Subcutaneous adipose tissue (tissue), 4 donors: ENCODE measurements around the gene DLX4. TPM values are rescaled to one million over a fixed set of nuclear protein-coding genes. Genes with fewer than 3 reads are reported as not detected.

Source experiments
- CTCF ChIP-seq: fragments of 450-650 bp; IDR thresholded peaks from one replicate; pipeline ENCODE4 v1.5.1; 2016; ENCODE audit warnings: low read depth, mild to moderate bottlenecking, control low read depth, antibody characterized with exemption, moderate library complexity
- total RNA-seq, 4 donors: library from RNA; depleted of rRNA; stranded (reverse); fragments of >200 nt; gene quantifications; one replicate each; pipeline ENCODE4 v1.1.0, GENCODE V29; 2016

DLX4 gene
- total RNA-seq, 4 donors from 2014 or later, result 0.34 to 1.3 TPM; not detected in 2

- TF ChIP-seq CTCF, result no peak
Observed at GRCh38 chr17:49976163-49976827, 7.3 kb downstream of the DLX4 start.

GRCh38 chr17:49976828-49977202 is 7.8 kb downstream of the DLX4 start:
- no peak for TF ChIP-seq CTCF

- no peak for TF ChIP-seq CTCF
Observed at GRCh38 chr17:49977463-49978389, 8.7 kb downstream of the DLX4 start.

- no peak for TF ChIP-seq CTCF
Observed at GRCh38 chr17:49978501-49978900, 9.5 kb downstream of the DLX4 start.

GRCh38 chr17:49979748-49980479 is 10.9 kb downstream of the DLX4 start:
- no peak for TF ChIP-seq CTCF

- no peak for TF ChIP-seq CTCF
Observed at GRCh38 chr17:49980703-49981197, 11.8 kb downstream of the DLX4 start.

- no peak for TF ChIP-seq CTCF
Observed at GRCh38 chr17:49984283-49984682, 15.3 kb downstream of the DLX4 start.
